OCI-M2 (cell line): Measurements from ENCODE around the gene STUB1.
A peak's percentile ranks its signal among the peaks of the same experiment; 100 is the strongest.
"Not testable (repeated sequence)": the region's sequence is repeated elsewhere in the genome, so short reads cannot be mapped to it uniquely, and the experiment has no call there.

Experiments
- DNase-seq: peaks from one replicate; lab custom pipeline; 2025; ENCODE audit not compliant: unreplicated experiment; lab: John Stamatoyannopoulos, UW

STUB1 gene

GRCh38 chr16:711084-711483 lies 30.9 kb downstream of the STUB1 start:
- no peak for DNase-seq

- DNase-seq: no peak
Observed at GRCh38 chr16:711548-712320, 31.5 kb downstream of the STUB1 start.

GRCh38 chr16:712740-713250 lies 32.6 kb downstream of the STUB1 start:
- not testable (repeated sequence) for DNase-seq

- DNase-seq: no peak
Observed at GRCh38 chr16:714079-714478, 33.9 kb downstream of the STUB1 start.

- DNase-seq: no peak
Observed at GRCh38 chr16:714558-715476, 34.6 kb downstream of the STUB1 start, which contains the start of gene METRN. Gene METRN, plus strand, starts transcription at chr16:715118. Its CDS starts 172 bp downstream, at chr16:715290.

- DNase-seq: no peak
Observed at GRCh38 chr16:715477-716199, 35.4 kb downstream of the STUB1 start.

- DNase-seq: no peak
Observed at GRCh38 chr16:716200-716568, 36.0 kb downstream of the STUB1 start.

GRCh38 chr16:716768-717325 lies 36.6 kb downstream of the STUB1 start:
- DNase-seq: no peak

GRCh38 chr16:717450-718245 lies 37.4 kb downstream of the STUB1 start:
- DNase-seq: no peak

GRCh38 chr16:718389-718788 lies 38.2 kb downstream of the STUB1 start:
- DNase-seq: no peak

GRCh38 chr16:718922-719321 lies 38.7 kb downstream of the STUB1 start:
- DNase-seq: no peak

GRCh38 chr16:719815-720446 lies 39.7 kb downstream of the STUB1 start:
- DNase-seq: no peak

GRCh38 chr16:720447-720989 lies 40.3 kb downstream of the STUB1 start:
- DNase-seq: no peak

- peak; percentile 63 for DNase-seq
Observed at GRCh38 chr16:720990-721764, 41.0 kb downstream of the STUB1 start, which contains the start of gene ANTKMT. Gene ANTKMT, plus strand, starts transcription at chr16:721146. Its CDS starts 129 bp downstream, at chr16:721275.

GRCh38 chr16:721765-722540 lies 41.7 kb downstream of the STUB1 start:
- DNase-seq: no peak

- no peak for DNase-seq
Observed at GRCh38 chr16:722835-723633, 42.8 kb downstream of the STUB1 start.

GRCh38 chr16:723695-724094 lies 43.5 kb downstream of the STUB1 start:
- DNase-seq: no peak
